ENCODE results near the gene MAVS. TPM values are rescaled to one million over a fixed set of nuclear protein-coding genes. Genes with fewer than 3 reads are reported as not detected.
A peak's percentile ranks its signal among the peaks of the same experiment; 100 is the strongest.

Gene MAVS
- polyA plus RNA-seq, 6 donors from 2014 or later, result 2.6 to 9.9 (median 3.2) TPM

GRCh38 chr20:3922223-3922982 is 75.8 kb downstream of the MAVS start:
- H3K9me3 Mint-ChIP-seq, result no peaks in the 10 kb centered on the region
- H3K27me3 Mint-ChIP-seq, result no peaks in the 10 kb centered on the region
- H3K27ac Mint-ChIP-seq, result peak overlapping the region; percentile 57 to 96 (median 86)
- no peak overlapping the region for H3K4me3 Mint-ChIP-seq
- ATAC-seq (ENCODE audit: low read depth in 2 of 2) (no peak), DNase-seq (no peak)
- H3K4me1 Mint-ChIP-seq, result peaks cover 4 to 15% (median 9%) of the 10 kb centered on the region in 3 donors
- peaks cover 17 to 25% of the 10 kb centered on the region in 2 donors for H3K36me3 Mint-ChIP-seq

- peaks cover 17 to 25% of the 10 kb centered on the region in 2 donors for H3K36me3 Mint-ChIP-seq
- no peaks in the 10 kb centered on the region for H3K27me3 Mint-ChIP-seq
- ATAC-seq (ENCODE audit: low read depth in 2 of 2) (no peak), DNase-seq (no peak)
- peaks cover 5 to 16% (median 11%) of the 10 kb centered on the region in 3 donors for H3K4me1 Mint-ChIP-seq
- no peak overlapping the region for H3K4me3 Mint-ChIP-seq
- H3K27ac Mint-ChIP-seq, result peak overlapping the region in 3 of 6 donors; percentile 12 to 86 (median 57)
- no peaks in the 10 kb centered on the region for H3K9me3 Mint-ChIP-seq
These were observed 76.3 kb downstream of the MAVS start for GRCh38 chr20:3922983-3923339.

GRCh38 chr20:3923818-3924217 is 77.2 kb downstream of the MAVS start:
- no peak for DNase-seq
- H3K4me3 Mint-ChIP-seq, result no peak overlapping the region
- peaks cover 8 to 19% (median 14%) of the 10 kb centered on the region in 3 donors for H3K4me1 Mint-ChIP-seq
- H3K27ac Mint-ChIP-seq, result peak overlapping the region in 3 of 6 donors; percentile 54 to 71 (median 57)
- ATAC-seq (ENCODE audit: low read depth in 2 of 2), result no peak
- no peaks in the 10 kb centered on the region for H3K27me3 Mint-ChIP-seq
- peaks cover 17 to 22% of the 10 kb centered on the region in 2 donors for H3K36me3 Mint-ChIP-seq
- no peaks in the 10 kb centered on the region for H3K9me3 Mint-ChIP-seq

- Mint-ChIP-seq H3K36me3 (peaks cover 11 to 16% of the 10 kb centered on the region in 2 donors), H3K27ac (peak overlapping the region in 4 of 6 donors; percentile 71 to 94 (median 88)), H3K27me3 (no peaks in the 10 kb centered on the region), H3K9me3 (no peaks in the 10 kb centered on the region), H3K4me3 (no peak overlapping the region), H3K4me1 (peaks cover 8 to 19% (median 14%) of the 10 kb centered on the region in 3 donors)
- ATAC-seq (ENCODE audit: low read depth in 2 of 2), result no peak
- DNase-seq, result no peak
These were observed 77.9 kb downstream of the MAVS start for GRCh38 chr20:3924304-3925112.

- no peak overlapping the region for H3K4me3 Mint-ChIP-seq
- peaks cover 10 to 13% of the 10 kb centered on the region in 2 donors for H3K36me3 Mint-ChIP-seq
- H3K27ac Mint-ChIP-seq, result peak overlapping the region in 3 of 6 donors; percentile 52 to 94 (median 63)
- no peak for ATAC-seq (ENCODE audit: low read depth in 2 of 2)
- peaks cover 8 to 19% (median 14%) of the 10 kb centered on the region in 3 donors for H3K4me1 Mint-ChIP-seq
- H3K27me3 Mint-ChIP-seq, result no peaks in the 10 kb centered on the region
- no peaks in the 10 kb centered on the region for H3K9me3 Mint-ChIP-seq
- no peak for DNase-seq
These were observed 78.6 kb downstream of the MAVS start for GRCh38 chr20:3925113-3925695.

Other genes starting within 250 kb of the MAVS start
- gene GFRA4, start 183.4 kb upstream of the MAVS start, polyA plus RNA-seq (ENCODE audit: low read depth in 6 of 6), result not detected
- not detected for gene ADAM33, start 164.8 kb upstream of the MAVS start, polyA plus RNA-seq (ENCODE audit: low read depth in 6 of 6)
- gene SIGLEC1, start 134.2 kb upstream of the MAVS start, polyA plus RNA-seq (ENCODE audit: low read depth in 6 of 6), result not detected
- not detected for gene HSPA12B, start 114.1 kb upstream of the MAVS start, polyA plus RNA-seq (ENCODE audit: low read depth in 6 of 6)
- gene ADISSP, start 79.1 kb upstream of the MAVS start, polyA plus RNA-seq (ENCODE audit: low read depth in 6 of 6), result 10 to 100 TPM; 17.3 to 24.9 (median 20.8) TPM
- not detected for gene SPEF1, start 65.4 kb upstream of the MAVS start, polyA plus RNA-seq (ENCODE audit: low read depth in 6 of 6)
- gene CENPB, start 60.1 kb upstream of the MAVS start, polyA plus RNA-seq (ENCODE audit: low read depth in 6 of 6), result 1 to 10 TPM in 5 of 6 donors, under 1 TPM in 1; 0.27 to 2.2 (median 1.6) TPM
- gene CDC25B, start 50.5 kb upstream of the MAVS start, polyA plus RNA-seq (ENCODE audit: low read depth in 6 of 6), result 10 to 100 TPM; 13.0 to 22.1 (median 19.5) TPM
- gene AP5S1, start 26.3 kb upstream of the MAVS start, polyA plus RNA-seq (ENCODE audit: low read depth in 6 of 6), result 10 to 100 TPM; 11.1 to 33.6 (median 13.5) TPM
- 10 to 100 TPM; 34.8 to 57.7 (median 45.9) TPM for gene PANK2, start 42.6 kb downstream of the MAVS start, polyA plus RNA-seq (ENCODE audit: low read depth in 6 of 6)
- gene RNF24, start 168.7 kb downstream of the MAVS start, polyA plus RNA-seq (ENCODE audit: low read depth in 6 of 6), result 1 to 10 TPM; 4.3 to 9.9 (median 6.9) TPM